HEK293 (cell line): ENCODE results near the gene SCAMP3.
A peak's percentile ranks its signal among the peaks of the same experiment; 100 is the strongest.

Source experiments
- CTCF ChIA-PET: fragments of 350-600 bp; formaldehyde crosslinking; extraction: SDS; loops from one replicate; lab custom pipeline; 2021; ENCODE audit warnings: antibody characterized with exemption; lab: Yijun Ruan, JAX
- POLR2A ChIA-PET: fragments of 300-600 bp; formaldehyde crosslinking; extraction: SDS; loops from one replicate; lab custom pipeline; 2020; ENCODE audit warnings: antibody characterized with exemption, inconsistent platforms; lab: Yijun Ruan, JAX
- H3K27ac ChIP-seq: fragments of 200-500 bp; sonication (Bioruptor generic); 2 replicates; pipeline ENCODE4 v1.5.1; 2014; ENCODE audit warnings: low read depth, low read length, control low read depth, inconsistent platforms; ENCODE audit errors: extremely low read depth
- H3K36me3 ChIP-seq, 2 experiments: fragments of 200-500 bp in 1 of 2; sonication (Bioruptor generic) in 1 of 2; 1 replicate in 1 of 2; 2 replicates in 1 of 2; pipeline ENCODE4 v1.5.1; 2014 to 2017; ENCODE audit warnings: inconsistent platforms in 2 of 2, low read length in 2 of 2; ENCODE audit not compliant: control insufficient read depth in 2 of 2, insufficient read depth in 1 of 2
- H3K4me1 ChIP-seq: fragments of 200-500 bp; sonication (Bioruptor generic); 2 replicates; pipeline ENCODE4 v1.5.1; 2014; ENCODE audit warnings: mild to moderate bottlenecking, low read length, inconsistent platforms; ENCODE audit not compliant: control insufficient read depth, insufficient read depth
- H3K4me3 ChIP-seq: 2 replicates; pipeline ENCODE4 v1.5.1; 2011; ENCODE audit warnings: low read depth, mild to moderate bottlenecking, control low read depth, low read length, moderate library complexity
- H3K9me3 ChIP-seq: fragments of 200-500 bp; sonication (Bioruptor generic); 2 replicates; pipeline ENCODE4 v1.5.1; 2014; ENCODE audit warnings: low read depth, low read length, inconsistent platforms; ENCODE audit not compliant: control insufficient read depth, insufficient read depth
- BCL6B ChIP-seq: fragments of 450-650 bp; formaldehyde crosslinking; IDR thresholded peaks from 2 replicates; pipeline ENCODE4 v1.5.1; 2017; ENCODE audit warnings: missing biosample characterization, missing genetic modification characterization
- GLIS1 ChIP-seq: fragments of 450-650 bp; formaldehyde crosslinking; IDR thresholded peaks from 2 replicates; pipeline ENCODE4 v1.5.1; 2016; ENCODE audit warnings: missing biosample characterization, missing genetic modification characterization
- KLF10 ChIP-seq: fragments of 450-650 bp; IDR thresholded peaks from 2 replicates; pipeline ENCODE4 v1.5.1; 2018; ENCODE audit warnings: missing biosample characterization, mild to moderate bottlenecking, missing genetic modification characterization
- PRDM1 ChIP-seq: fragments of 450-650 bp; formaldehyde crosslinking; IDR thresholded peaks from 2 replicates; pipeline ENCODE4; 2016; ENCODE audit warnings: missing biosample characterization, missing genetic modification characterization
- SALL2 ChIP-seq: fragments of 450-650 bp; formaldehyde crosslinking; IDR thresholded peaks from 2 replicates; pipeline ENCODE4 v1.5.0; 2017; ENCODE audit warnings: missing biosample characterization, mild to moderate bottlenecking, missing genetic modification characterization, borderline replicate concordance
- SP2 ChIP-seq: fragments of 450-650 bp; formaldehyde crosslinking; IDR thresholded peaks from 2 replicates; pipeline ENCODE4 v1.5.1; 2016; ENCODE audit warnings: missing biosample characterization, missing genetic modification characterization
- YY2 ChIP-seq: fragments of 450-650 bp; formaldehyde crosslinking; IDR thresholded peaks from 2 replicates; pipeline ENCODE4 v1.5.1; 2016; ENCODE audit warnings: missing biosample characterization, missing genetic modification characterization
- ZBTB8A ChIP-seq: fragments of 450-650 bp; formaldehyde crosslinking; IDR thresholded peaks from 2 replicates; pipeline ENCODE4 v1.5.1; 2016; ENCODE audit warnings: missing biosample characterization, missing genetic modification characterization
- ZFP3 ChIP-seq: fragments of 450-650 bp; formaldehyde crosslinking; IDR thresholded peaks from 2 replicates; pipeline ENCODE4 v1.5.1; 2016; ENCODE audit warnings: low read depth, missing biosample characterization, missing genetic modification characterization
- ZFP37 ChIP-seq: fragments of 450-650 bp; formaldehyde crosslinking; IDR thresholded peaks from 2 replicates; pipeline ENCODE4 v1.5.1; 2016; ENCODE audit warnings: missing biosample characterization, missing genetic modification characterization
- ZNF133 ChIP-seq: fragments of 450-650 bp; formaldehyde crosslinking; IDR thresholded peaks from 2 replicates; pipeline ENCODE4 v1.5.1; 2016; ENCODE audit warnings: missing biosample characterization, missing genetic modification characterization
- ZNF155 ChIP-seq: fragments of 450-650 bp; formaldehyde crosslinking; IDR thresholded peaks from 2 replicates; pipeline ENCODE4 v1.5.1; 2016; ENCODE audit warnings: missing biosample characterization, missing genetic modification characterization
- ZNF174 ChIP-seq: fragments of 450-650 bp; formaldehyde crosslinking; IDR thresholded peaks from 2 replicates; pipeline ENCODE4 v1.5.0; 2017; ENCODE audit warnings: missing biosample characterization, mild to moderate bottlenecking, missing genetic modification characterization
- ZNF175 ChIP-seq: fragments of 450-650 bp; formaldehyde crosslinking; IDR thresholded peaks from 2 replicates; pipeline ENCODE4 v1.5.1; 2016; ENCODE audit warnings: missing biosample characterization, missing genetic modification characterization
- ZNF311 ChIP-seq: fragments of 450-650 bp; formaldehyde crosslinking; IDR thresholded peaks from 2 replicates; pipeline ENCODE4 v1.5.1; 2017; ENCODE audit warnings: missing biosample characterization, missing genetic modification characterization, borderline replicate concordance
- ZNF362 ChIP-seq: fragments of 450-650 bp; formaldehyde crosslinking; IDR thresholded peaks from 2 replicates; pipeline ENCODE4 v1.5.1; 2016; ENCODE audit warnings: missing biosample characterization, missing genetic modification characterization
- ZNF394 ChIP-seq: fragments of 450-650 bp; formaldehyde crosslinking; IDR thresholded peaks from 2 replicates; pipeline ENCODE4 v1.5.1; 2016; ENCODE audit warnings: missing biosample characterization, missing genetic modification characterization, mild to moderate bottlenecking, moderate library complexity, borderline replicate concordance
- ZNF501 ChIP-seq: fragments of 450-650 bp; formaldehyde crosslinking; IDR thresholded peaks from 2 replicates; pipeline ENCODE4 v1.5.1; 2016; ENCODE audit warnings: missing biosample characterization, missing genetic modification characterization
- ZNF548 ChIP-seq: fragments of 450-650 bp; formaldehyde crosslinking; IDR thresholded peaks from 2 replicates; pipeline ENCODE4 v1.5.1; 2016; ENCODE audit warnings: missing biosample characterization, missing genetic modification characterization
- ZNF571 ChIP-seq: fragments of 450-650 bp; formaldehyde crosslinking; IDR thresholded peaks from 2 replicates; pipeline ENCODE4 v1.5.0; 2017; ENCODE audit warnings: missing biosample characterization, missing genetic modification characterization
- ZNF585B ChIP-seq: fragments of 450-650 bp; formaldehyde crosslinking; IDR thresholded peaks from 2 replicates; pipeline ENCODE4 v1.5.1; 2016; ENCODE audit warnings: missing biosample characterization, missing genetic modification characterization
- ZNF610 ChIP-seq: fragments of 450-650 bp; formaldehyde crosslinking; IDR thresholded peaks from 2 replicates; pipeline ENCODE4 v1.5.1; 2016; ENCODE audit warnings: missing biosample characterization, missing genetic modification characterization, borderline replicate concordance
- ZNF658 ChIP-seq: fragments of 450-650 bp; formaldehyde crosslinking; IDR thresholded peaks from 2 replicates; pipeline ENCODE4; 2016; ENCODE audit warnings: missing biosample characterization, missing genetic modification characterization
- ZNF677 ChIP-seq: fragments of 450-650 bp; IDR thresholded peaks from 2 replicates; pipeline ENCODE4 v1.5.0; 2018; ENCODE audit warnings: missing biosample characterization, mild to moderate bottlenecking, missing genetic modification characterization, moderate library complexity
- ZNF792 ChIP-seq: fragments of 450-650 bp; formaldehyde crosslinking; IDR thresholded peaks from 2 replicates; pipeline ENCODE4 v1.5.1; 2016; ENCODE audit warnings: missing biosample characterization, missing genetic modification characterization
- ZSCAN23 ChIP-seq: fragments of 450-650 bp; formaldehyde crosslinking; IDR thresholded peaks from 2 replicates; pipeline ENCODE4 v1.5.1; 2016; ENCODE audit warnings: missing biosample characterization, missing genetic modification characterization
- ZXDB ChIP-seq: fragments of 450-650 bp; formaldehyde crosslinking; IDR thresholded peaks from 2 replicates; pipeline ENCODE4 v1.5.1; 2016; ENCODE audit warnings: missing biosample characterization, missing genetic modification characterization
- TF ChIP-seq, protein P1 (sequence below): IDR thresholded peaks from 2 replicates; pipeline ENCODE4 v1.6.1; 2011; ENCODE audit warnings: mild to moderate bottlenecking, low read depth, low read length, borderline replicate concordance
- TF ChIP-seq, protein P2 (sequence below): fragments of 450-650 bp; formaldehyde crosslinking; IDR thresholded peaks from 2 replicates; pipeline ENCODE4 v1.5.1; 2016; ENCODE audit warnings: missing biosample characterization, missing genetic modification characterization, borderline replicate concordance

SCAMP3 gene

DNA sequence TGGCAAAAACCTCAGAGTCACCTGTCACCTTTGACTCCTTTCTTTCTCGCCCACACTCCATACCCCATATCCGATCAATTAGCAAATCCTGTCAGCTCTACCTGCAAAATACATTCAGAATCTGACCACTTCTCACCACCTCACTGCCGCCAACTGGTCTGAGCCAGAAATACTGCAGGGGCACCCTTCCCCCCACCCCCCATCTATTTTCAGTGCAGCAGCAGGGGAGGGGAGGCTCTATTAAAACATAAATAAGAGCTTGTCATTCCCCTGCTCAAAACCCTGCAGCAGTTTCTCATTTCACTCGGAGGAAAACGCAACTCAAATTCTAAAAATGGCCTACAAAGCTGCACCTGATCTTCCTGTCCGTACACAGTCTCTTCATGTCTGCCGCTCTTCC is 35.2 kb upstream of the SCAMP3 start:
- no peak for TF ChIP-seq ZNF585B (tag by site-specific recombination)
- no peak for TF ChIP-seq ZNF155
- TF ChIP-seq PRDM1 (tag by site-specific recombination): no peak
- TF ChIP-seq ZNF571 (tag by site-specific recombination): no peak
- TF ChIP-seq KLF10 (tag by site-specific recombination): no peak
- TF ChIP-seq ZNF311 (tag by site-specific recombination): no peak
- TF ChIP-seq ZNF133: no peak
- TF ChIP-seq, protein P1, sequence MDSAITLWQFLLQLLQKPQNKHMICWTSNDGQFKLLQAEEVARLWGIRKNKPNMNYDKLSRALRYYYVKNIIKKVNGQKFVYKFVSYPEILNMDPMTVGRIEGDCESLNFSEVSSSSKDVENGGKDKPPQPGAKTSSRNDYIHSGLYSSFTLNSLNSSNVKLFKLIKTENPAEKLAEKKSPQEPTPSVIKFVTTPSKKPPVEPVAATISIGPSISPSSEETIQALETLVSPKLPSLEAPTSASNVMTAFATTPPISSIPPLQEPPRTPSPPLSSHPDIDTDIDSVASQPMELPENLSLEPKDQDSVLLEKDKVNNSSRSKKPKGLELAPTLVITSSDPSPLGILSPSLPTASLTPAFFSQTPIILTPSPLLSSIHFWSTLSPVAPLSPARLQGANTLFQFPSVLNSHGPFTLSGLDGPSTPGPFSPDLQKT: no peak
- TF ChIP-seq GLIS1 (tag by site-specific recombination): no peak
- no peak for TF ChIP-seq YY2 (tag by site-specific recombination)
- no peak for TF ChIP-seq ZNF501 (tag by site-specific recombination)
- TF ChIP-seq, protein P2, sequence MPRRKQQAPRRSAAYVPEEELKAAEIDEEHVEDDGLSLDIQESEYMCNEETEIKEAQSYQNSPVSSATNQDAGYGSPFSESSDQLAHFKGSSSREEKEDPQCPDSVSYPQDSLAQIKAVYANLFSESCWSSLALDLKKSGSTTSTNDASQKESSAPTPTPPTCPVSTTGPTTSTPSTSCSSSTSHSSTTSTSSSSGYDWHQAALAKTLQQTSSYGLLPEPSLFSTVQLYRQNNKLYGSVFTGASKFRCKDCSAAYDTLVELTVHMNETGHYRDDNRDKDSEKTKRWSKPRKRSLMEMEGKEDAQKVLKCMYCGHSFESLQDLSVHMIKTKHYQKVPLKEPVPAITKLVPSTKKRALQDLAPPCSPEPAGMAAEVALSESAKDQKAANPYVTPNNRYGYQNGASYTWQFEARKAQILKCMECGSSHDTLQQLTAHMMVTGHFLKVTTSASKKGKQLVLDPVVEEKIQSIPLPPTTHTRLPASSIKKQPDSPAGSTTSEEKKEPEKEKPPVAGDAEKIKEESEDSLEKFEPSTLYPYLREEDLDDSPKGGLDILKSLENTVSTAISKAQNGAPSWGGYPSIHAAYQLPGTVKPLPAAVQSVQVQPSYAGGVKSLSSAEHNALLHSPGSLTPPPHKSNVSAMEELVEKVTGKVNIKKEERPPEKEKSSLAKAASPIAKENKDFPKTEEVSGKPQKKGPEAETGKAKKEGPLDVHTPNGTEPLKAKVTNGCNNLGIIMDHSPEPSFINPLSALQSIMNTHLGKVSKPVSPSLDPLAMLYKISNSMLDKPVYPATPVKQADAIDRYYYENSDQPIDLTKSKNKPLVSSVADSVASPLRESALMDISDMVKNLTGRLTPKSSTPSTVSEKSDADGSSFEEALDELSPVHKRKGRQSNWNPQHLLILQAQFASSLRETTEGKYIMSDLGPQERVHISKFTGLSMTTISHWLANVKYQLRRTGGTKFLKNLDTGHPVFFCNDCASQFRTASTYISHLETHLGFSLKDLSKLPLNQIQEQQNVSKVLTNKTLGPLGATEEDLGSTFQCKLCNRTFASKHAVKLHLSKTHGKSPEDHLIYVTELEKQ: no peak
- no peak for TF ChIP-seq ZNF792 (tag by site-specific recombination)
- no peak for TF ChIP-seq ZNF548 (tag by site-specific recombination)
- no peak for TF ChIP-seq ZBTB8A (tag by site-specific recombination)
- no peak for TF ChIP-seq SP2 (tag by site-specific recombination)
- no peak for TF ChIP-seq ZSCAN23 (tag by site-specific recombination)
- no peak for TF ChIP-seq ZFP3
- no peak overlapping the region for H3K27ac ChIP-seq
- no peak overlapping the region for H3K4me3 ChIP-seq
- ChIA-PET POLR2A (interaction anchor here (0.6 kb wide), 1 partner anchor 35 kb away, joined by 3 read pairs; the partner anchor contains the start of gene SCAMP3), CTCF (no interaction called here)
- H3K9me3 ChIP-seq: no peaks in the 10 kb centered on the region
- H3K4me1 ChIP-seq: no peaks in the 10 kb centered on the region
- H3K36me3 ChIP-seq: no peaks in the 10 kb centered on the region

- CTCF ChIA-PET: interaction anchor here (0.6 to 1.2 kb wide), 2 partner anchors 11 to 19 kb away, joined by 3 to 4 read pairs; no protein-coding TSS in a partner anchor
- Histone ChIP-seq H3K36me3 (no peaks in the 10 kb centered on the region), H3K4me1 (no peaks in the 10 kb centered on the region), H3K27ac (no peak overlapping the region)
- TF ChIP-seq ZNF677 (tag by site-specific recombination): peak; percentile 69
- TF ChIP-seq ZNF174 (tag by site-specific recombination): no peak
- TF ChIP-seq, all 188 proteins: peak for 1
- POLR2A ChIA-PET: no interaction called here
- Histone ChIP-seq H3K9me3 (no peaks in the 10 kb centered on the region), H3K4me3 (no peak overlapping the region)
Measured at GRCh38 chr1:155296661-155297060, 34.5 kb upstream of the SCAMP3 start.

GRCh38 chr1:155295942-155296267 is 33.7 kb upstream of the SCAMP3 start:
- H3K27ac ChIP-seq: no peak overlapping the region
- H3K4me3 ChIP-seq: no peak overlapping the region
- ChIA-PET POLR2A (interaction anchor here (0.6 kb wide), 1 partner anchor 28 kb away, joined by 3 read pairs; no protein-coding TSS in a partner anchor), CTCF (interaction anchor here (1.2 kb wide), 1 partner anchor 12 kb away, joined by 4 read pairs; no protein-coding TSS in a partner anchor)
- no peaks in the 10 kb centered on the region for H3K9me3 ChIP-seq
- no peaks in the 10 kb centered on the region for H3K36me3 ChIP-seq
- no peaks in the 10 kb centered on the region for H3K4me1 ChIP-seq
- TF ChIP-seq BCL6B (tag by site-specific recombination) (no peak), ZFP37 (tag by site-specific recombination) (no peak), SALL2 (tag by site-specific recombination) (no peak), ZNF394 (tag by site-specific recombination) (no peak), ZXDB (no peak), ZNF610 (tag by site-specific recombination) (no peak), ZNF362 (no peak), ZNF175 (tag by site-specific recombination) (no peak), ZNF658 (tag by site-specific recombination) (no peak)
